ENCODE results near the gene UCMA. TPM values are rescaled to one million over a fixed set of nuclear protein-coding genes. Genes with fewer than 3 reads are reported as not detected.

UCMA gene
- total RNA-seq, 1 donor from 2014 or later, result not detected

DNA sequence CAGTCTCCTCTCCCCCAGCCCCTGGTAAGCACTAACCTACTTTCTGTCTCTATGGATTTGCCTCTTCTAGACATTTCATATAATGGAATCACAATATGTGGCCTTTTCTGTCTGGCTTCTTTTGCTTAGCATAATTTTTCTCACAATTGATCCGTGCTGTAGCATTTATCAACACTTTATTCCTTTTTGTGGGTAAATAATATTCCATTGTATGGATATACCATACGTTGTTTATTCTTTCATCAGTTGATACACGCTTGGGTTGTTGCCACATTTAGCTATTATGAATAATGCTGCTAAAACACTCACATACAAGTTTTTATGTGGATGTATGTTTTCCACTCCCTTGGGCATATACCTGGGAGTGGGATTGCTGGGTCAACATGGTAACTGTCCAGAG lies 47.0 kb downstream of the UCMA start:
- no peak for DNase-seq (ENCODE audit: low spot score)

DNA sequence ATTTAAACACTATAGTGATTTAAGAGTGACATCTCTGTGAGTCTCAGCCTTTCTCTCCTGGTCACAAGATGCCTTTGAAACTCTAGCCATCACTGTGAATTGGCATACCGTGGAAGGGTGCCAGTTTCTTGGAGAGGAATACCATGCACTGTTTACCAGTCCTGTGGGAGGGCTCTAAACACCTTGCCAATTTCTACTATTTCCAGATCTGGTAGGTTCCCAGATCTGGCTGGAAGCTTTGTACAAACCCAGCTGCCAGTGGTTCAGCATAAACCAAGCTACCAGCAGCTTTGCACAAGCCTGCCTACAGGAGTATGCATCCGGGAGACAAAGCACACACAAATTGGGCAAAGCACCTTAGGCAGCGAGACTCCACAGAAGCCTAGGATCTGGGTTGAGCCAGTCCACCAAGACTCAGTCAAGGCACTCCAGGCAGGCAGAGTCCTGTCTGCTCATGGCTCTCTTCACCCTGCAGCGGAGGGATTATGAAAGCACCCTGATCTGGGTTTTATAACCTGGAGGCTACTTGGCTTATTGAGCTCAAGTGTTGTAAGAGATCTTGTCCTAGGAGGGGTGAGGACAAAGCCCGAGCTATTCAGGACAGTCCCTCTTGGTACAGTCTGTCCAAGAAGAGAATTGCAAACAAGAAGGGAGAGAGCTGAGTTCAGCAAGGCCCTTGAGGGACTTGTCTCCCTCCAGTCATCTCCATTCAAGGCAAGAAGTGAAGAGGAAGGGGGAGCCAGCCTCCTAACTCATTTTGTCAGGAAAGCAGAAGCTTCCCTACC lies 49.3 kb downstream of the UCMA start:
- no peak for DNase-seq (ENCODE audit: low spot score)

DNA sequence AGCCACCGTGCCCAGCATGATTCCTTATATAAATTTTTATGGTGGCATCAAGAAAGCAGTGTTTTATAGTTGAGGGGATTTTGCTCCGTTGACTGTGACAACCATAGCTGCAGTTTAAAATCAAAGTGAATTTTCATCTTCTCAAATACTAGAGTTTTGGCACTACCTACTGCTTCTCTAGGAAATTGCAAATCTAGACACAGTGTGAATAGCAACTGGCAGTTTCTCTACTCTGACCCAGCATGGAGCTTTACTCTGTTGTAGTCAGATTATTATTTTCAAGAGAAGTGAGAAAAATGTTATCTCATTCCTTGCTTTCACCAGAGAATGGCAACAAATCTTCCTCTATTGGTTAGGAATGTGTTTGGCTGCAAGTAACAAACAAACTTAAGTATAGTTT lies 49.9 kb downstream of the UCMA start:
- DNase-seq (ENCODE audit: low spot score), result no peak

DNA sequence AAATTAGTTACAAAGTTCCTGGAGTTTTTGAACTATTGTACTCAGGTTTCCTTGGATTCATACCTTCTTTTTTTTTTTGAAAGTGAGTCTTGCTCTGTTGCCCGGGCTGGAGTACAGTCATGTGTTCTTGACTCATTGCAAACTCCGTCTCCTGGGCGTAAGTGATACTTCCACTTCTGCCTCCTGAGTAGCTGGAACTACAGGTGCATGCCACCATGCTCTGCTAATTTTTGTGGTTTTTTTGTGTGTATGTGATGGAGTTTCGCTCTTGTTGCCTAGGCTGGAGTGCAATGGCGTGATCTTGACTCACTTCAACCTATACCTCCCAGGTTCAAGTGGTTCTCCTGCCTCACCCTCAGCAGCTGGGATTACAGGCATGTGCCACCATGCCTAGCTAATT lies 50.5 kb downstream of the UCMA start:
- no peak for DNase-seq (ENCODE audit: low spot score)

DNA sequence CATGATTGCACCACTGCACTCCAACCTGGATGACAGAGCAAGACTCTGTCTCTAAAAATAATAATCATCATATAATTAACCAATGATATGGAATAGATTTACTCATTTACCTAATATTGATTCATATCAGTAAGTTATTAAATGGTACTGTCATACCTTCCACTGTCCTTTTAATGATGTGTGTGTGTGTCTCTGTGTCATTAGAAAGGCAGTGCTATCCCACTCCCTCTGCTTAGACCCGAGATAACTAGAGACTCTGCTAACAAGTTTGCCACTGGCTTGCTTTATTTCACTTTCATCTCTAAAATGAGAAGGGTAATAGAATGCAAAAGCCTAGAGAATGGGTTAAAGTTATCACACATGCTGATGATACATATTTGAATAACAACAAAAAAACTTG lies 51.8 kb downstream of the UCMA start:
- DNase-seq (ENCODE audit: low spot score), result no peak

DNA sequence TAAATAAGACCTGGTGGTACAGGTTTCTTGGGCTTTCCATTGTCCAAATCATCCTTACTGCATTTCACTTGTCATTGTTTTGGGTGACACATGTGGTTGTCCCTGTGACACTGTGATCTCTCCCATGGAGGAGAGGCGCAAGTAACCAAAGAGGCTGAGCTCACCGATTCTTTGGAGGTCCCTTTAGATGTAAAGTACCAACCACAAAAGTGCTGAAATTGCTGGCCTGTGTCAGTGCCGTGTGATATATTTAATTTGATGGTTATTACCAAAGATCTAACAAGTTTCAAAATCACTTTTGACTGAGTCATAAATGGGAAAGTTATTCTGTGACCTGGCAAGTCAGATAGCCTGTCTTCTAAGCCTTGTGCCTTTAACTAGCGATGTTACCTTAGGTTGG lies 53.4 kb downstream of the UCMA start:
- no peak for DNase-seq (ENCODE audit: low spot score)

DNA sequence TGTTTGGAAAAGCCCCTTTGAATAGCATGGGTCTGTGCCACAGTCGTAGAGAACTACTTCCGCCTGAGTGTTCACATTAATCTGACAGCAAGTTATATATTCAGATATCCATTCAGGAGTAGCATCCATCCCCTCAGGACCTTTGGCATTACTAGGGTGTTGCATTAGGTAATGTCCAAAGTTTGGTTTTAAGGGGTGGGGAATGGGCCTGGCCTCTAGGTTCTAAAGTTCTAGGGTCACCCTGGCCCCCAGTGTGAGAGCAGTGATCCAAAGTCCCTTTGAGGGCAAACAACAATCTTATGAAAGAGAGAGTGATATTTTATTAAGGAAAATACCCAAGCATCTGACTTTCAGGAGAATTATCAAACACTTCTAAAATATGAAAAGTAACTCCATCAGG lies 60.6 kb downstream of the UCMA start:
- no peak for DNase-seq (ENCODE audit: low spot score)

Other genes with a start within 250 kb of the UCMA start
- gene CCDC3, start 232.7 kb downstream of the UCMA start, total RNA-seq, result 304 TPM
- 70.3 TPM for gene OPTN, start 134.2 kb downstream of the UCMA start, total RNA-seq
- 0.40 TPM for gene MCM10, start 72.8 kb downstream of the UCMA start, total RNA-seq
- 71.2 TPM for gene PHYH, start 65.7 kb upstream of the UCMA start, total RNA-seq
- gene SEPHS1, start 113.9 kb upstream of the UCMA start, total RNA-seq, result 35.9 TPM

Data from mucosa of gallbladder (tissue), 1 donor.